ENCODE data around the gene ANKRD22. TPM values are rescaled to one million over a fixed set of nuclear protein-coding genes. Genes with fewer than 3 reads are reported as not detected.
"Not testable (repeated sequence)": the region's sequence is repeated elsewhere in the genome, so short reads cannot be mapped to it uniquely, and the experiment has no call there.

The ANKRD22 gene
- total RNA-seq, 1 donor from 2014 or later: not detected

- H3K9ac ChIP-seq (ENCODE audit: low read length): no peak overlapping the region
- H3K27me3 ChIP-seq (ENCODE audit: insufficient read depth, low read length): no peaks in the 10 kb centered on the region
- H3K9me3 Mint-ChIP-seq (ENCODE audit: unreplicated experiment): no peaks in the 10 kb centered on the region
- no peaks in the 10 kb centered on the region for H3K36me3 ChIP-seq (ENCODE audit: insufficient read depth, low read length)
- H3K9me3 ChIP-seq (ENCODE audit: insufficient read depth, low read depth, low read length): no peaks in the 10 kb centered on the region
- no peak overlapping the region for H3K27ac ChIP-seq (ENCODE audit: low read depth, low read length)
- no peak overlapping the region for H3K4me3 ChIP-seq (ENCODE audit: insufficient read depth, low read depth, low read length)
- no peak overlapping the region for H3K4me3 Mint-ChIP-seq (ENCODE audit: unreplicated experiment)
- H3K4me1 Mint-ChIP-seq (ENCODE audit: low read depth, unreplicated experiment): no peaks in the 10 kb centered on the region
- no peaks in the 10 kb centered on the region for H4K20me1 ChIP-seq (ENCODE audit: insufficient read depth, low read length)
- H3K4me2 ChIP-seq (ENCODE audit: low read length): no peak overlapping the region
- DNase-seq (ENCODE audit: low read depth) (no peak), FAIRE-seq (no peak)
- H3K79me2 ChIP-seq (ENCODE audit: insufficient read depth, low read length): no peaks in the 10 kb centered on the region
- H2AFZ ChIP-seq (ENCODE audit: low read depth, low read length): no peak overlapping the region
- peaks cover 4% of the 10 kb centered on the region for H3K27me3 Mint-ChIP-seq (ENCODE audit: low read depth, unreplicated experiment)
- no peaks in the 10 kb centered on the region for H3K4me1 ChIP-seq (ENCODE audit: insufficient read depth, low read length)
- no peaks in the 10 kb centered on the region for H3K36me3 Mint-ChIP-seq (ENCODE audit: low read depth, unreplicated experiment)
- no peak overlapping the region for H3K27ac Mint-ChIP-seq (ENCODE audit: unreplicated experiment)
- TF ChIP-seq EZH2 (IDR thresholded peaks at IDR 0.05; ENCODE audit: insufficient read depth, low read length) (no peak), CTCF (IDR thresholded peaks at IDR 0.05; ENCODE audit: insufficient read depth, low read depth, low read length) (no peak)
Measured at GRCh38 chr10:88840881-88841280, 10.8 kb downstream of the ANKRD22 start.

- DNase-seq (ENCODE audit: low read depth) (no peak), FAIRE-seq (no peak)
- H3K36me3 ChIP-seq (ENCODE audit: insufficient read depth, low read length): no peaks in the 10 kb centered on the region
- Mint-ChIP-seq H3K36me3 (ENCODE audit: low read depth, unreplicated experiment) (no peaks in the 10 kb centered on the region), H3K27ac (ENCODE audit: unreplicated experiment) (no peak overlapping the region), H3K4me3 (ENCODE audit: unreplicated experiment) (no peak overlapping the region), H3K9me3 (ENCODE audit: unreplicated experiment) (no peaks in the 10 kb centered on the region), H3K4me1 (ENCODE audit: low read depth, unreplicated experiment) (no peaks in the 10 kb centered on the region), H3K27me3 (ENCODE audit: low read depth, unreplicated experiment) (peaks cover 4% of the 10 kb centered on the region)
- H4K20me1 ChIP-seq (ENCODE audit: insufficient read depth, low read length): no peaks in the 10 kb centered on the region
- H3K4me1 ChIP-seq (ENCODE audit: insufficient read depth, low read length): no peaks in the 10 kb centered on the region
- no peak for TF ChIP-seq CTCF (IDR thresholded peaks at IDR 0.05; ENCODE audit: insufficient read depth, low read depth, low read length)
- TF ChIP-seq EZH2 (IDR thresholded peaks at IDR 0.05; ENCODE audit: insufficient read depth, low read length): no peak
- no peaks in the 10 kb centered on the region for H3K9me3 ChIP-seq (ENCODE audit: insufficient read depth, low read depth, low read length)
- H3K27ac ChIP-seq (ENCODE audit: low read depth, low read length): no peak overlapping the region
- H3K27me3 ChIP-seq (ENCODE audit: insufficient read depth, low read length): no peaks in the 10 kb centered on the region
- no peak overlapping the region for H3K4me3 ChIP-seq (ENCODE audit: insufficient read depth, low read depth, low read length)
- no peak overlapping the region for H2AFZ ChIP-seq (ENCODE audit: low read depth, low read length)
- no peak overlapping the region for H3K4me2 ChIP-seq (ENCODE audit: low read length)
- no peak overlapping the region for H3K9ac ChIP-seq (ENCODE audit: low read length)
- no peaks in the 10 kb centered on the region for H3K79me2 ChIP-seq (ENCODE audit: insufficient read depth, low read length)
Measured at GRCh38 chr10:88840104-88840503, 11.5 kb downstream of the ANKRD22 start.

- Mint-ChIP-seq H3K27me3 (ENCODE audit: low read depth, unreplicated experiment) (peaks cover 4% of the 10 kb centered on the region), H3K4me1 (ENCODE audit: low read depth, unreplicated experiment) (no peaks in the 10 kb centered on the region), H3K9me3 (ENCODE audit: unreplicated experiment) (no peaks in the 10 kb centered on the region), H3K36me3 (ENCODE audit: low read depth, unreplicated experiment) (no peaks in the 10 kb centered on the region), H3K4me3 (ENCODE audit: unreplicated experiment) (no peak overlapping the region), H3K27ac (ENCODE audit: unreplicated experiment) (no peak overlapping the region)
- H2AFZ ChIP-seq (ENCODE audit: low read depth, low read length): no peak overlapping the region
- no peak overlapping the region for H3K9ac ChIP-seq (ENCODE audit: low read length)
- H3K27ac ChIP-seq (ENCODE audit: low read depth, low read length): no peak overlapping the region
- no peaks in the 10 kb centered on the region for H3K36me3 ChIP-seq (ENCODE audit: insufficient read depth, low read length)
- H4K20me1 ChIP-seq (ENCODE audit: insufficient read depth, low read length): no peaks in the 10 kb centered on the region
- H3K4me3 ChIP-seq (ENCODE audit: insufficient read depth, low read depth, low read length): no peak overlapping the region
- H3K9me3 ChIP-seq (ENCODE audit: insufficient read depth, low read depth, low read length): no peaks in the 10 kb centered on the region
- no peaks in the 10 kb centered on the region for H3K27me3 ChIP-seq (ENCODE audit: insufficient read depth, low read length)
- DNase-seq (ENCODE audit: low read depth) (no peak), FAIRE-seq (no peak)
- H3K4me2 ChIP-seq (ENCODE audit: low read length): no peak overlapping the region
- H3K79me2 ChIP-seq (ENCODE audit: insufficient read depth, low read length): no peaks in the 10 kb centered on the region
- H3K4me1 ChIP-seq (ENCODE audit: insufficient read depth, low read length): no peaks in the 10 kb centered on the region
- TF ChIP-seq CTCF (IDR thresholded peaks at IDR 0.05; ENCODE audit: insufficient read depth, low read depth, low read length) (no peak), EZH2 (IDR thresholded peaks at IDR 0.05; ENCODE audit: insufficient read depth, low read length) (no peak)
Measured at GRCh38 chr10:88838766-88839350, 12.8 kb downstream of the ANKRD22 start.

- not testable (repeated sequence) for H3K36me3 Mint-ChIP-seq (ENCODE audit: low read depth, unreplicated experiment); H3K27me3 ChIP-seq (ENCODE audit: insufficient read depth, low read length); H3K4me3 Mint-ChIP-seq (ENCODE audit: unreplicated experiment)
Measured at GRCh38 chr10:88837632-88838031, 14.0 kb downstream of the ANKRD22 start.

More at GRCh38 chr10:88837632-88838031, 14.0 kb downstream of the ANKRD22 start:
- not testable (repeated sequence) for H3K27ac Mint-ChIP-seq (ENCODE audit: unreplicated experiment); H3K79me2 ChIP-seq (ENCODE audit: insufficient read depth, low read length); H3K9me3 Mint-ChIP-seq (ENCODE audit: unreplicated experiment); H3K36me3 ChIP-seq (ENCODE audit: insufficient read depth, low read length); H3K4me2 ChIP-seq (ENCODE audit: low read length); H3K4me1 Mint-ChIP-seq (ENCODE audit: low read depth, unreplicated experiment); DNase-seq (ENCODE audit: low read depth); FAIRE-seq; H3K4me3 ChIP-seq (ENCODE audit: insufficient read depth, low read depth, low read length); H2AFZ ChIP-seq (ENCODE audit: low read depth, low read length); H3K27ac ChIP-seq (ENCODE audit: low read depth, low read length); H4K20me1 ChIP-seq (ENCODE audit: insufficient read depth, low read length); H3K27me3 Mint-ChIP-seq (ENCODE audit: low read depth, unreplicated experiment); H3K9ac ChIP-seq (ENCODE audit: low read length); H3K4me1 ChIP-seq (ENCODE audit: insufficient read depth, low read length); H3K9me3 ChIP-seq (ENCODE audit: insufficient read depth, low read depth, low read length)
